Skeletal muscle cell (primary cell): Measurements from ENCODE around the gene TNFRSF19.
"Not testable (repeated sequence)": the region's sequence is repeated elsewhere in the genome, so short reads cannot be mapped to it uniquely, and the experiment has no call there.

Experiments
- DNase-seq: peaks from one replicate; pipeline ENCODE4 v3.0.0-alpha.2; 2010; ENCODE audit warnings: low read depth
- H3K4me3 ChIP-seq: 2 replicates; pipeline ENCODE4 v1.5.1; 2011; ENCODE audit warnings: low read depth, mild to moderate bottlenecking, control low read depth, low read length, moderate library complexity

TNFRSF19 gene

GRCh38 chr13:23570099-23570920, at the start of gene TNFRSF19:
TNFRSF19 (plus strand) TSS chr13:23570412; CDS start chr13:23590184, 19,772 bp downstream.
- peak; percentile 87 for DNase-seq
- H3K4me3 ChIP-seq, result peak within 1 kb of the TSS; percentile 34

- not testable (repeated sequence) for DNase-seq, H3K4me3 ChIP-seq
These were observed 40.3 kb upstream of the TNFRSF19 start for GRCh38 chr13:23529926-23530325.

GRCh38 chr13:23531446-23531845, 38.8 kb upstream of the TNFRSF19 start:
- DNase-seq, result no peak
- H3K4me3 ChIP-seq, result no peak overlapping the region

- no peak for DNase-seq
These were observed 36.1 kb upstream of the TNFRSF19 start for GRCh38 chr13:23534090-23534489.

GRCh38 chr13:23541221-23541824, 28.9 kb upstream of the TNFRSF19 start:
- DNase-seq, result no peak
- H3K4me3 ChIP-seq, result no peak overlapping the region

More at GRCh38 chr13:23534090-23534489, 36.1 kb upstream of the TNFRSF19 start:
- H3K4me3 ChIP-seq, result no peak overlapping the region

- H3K4me3 ChIP-seq, result no peak overlapping the region
- no peak for DNase-seq
These were observed 25.5 kb upstream of the TNFRSF19 start for GRCh38 chr13:23544668-23545067.

- H3K4me3 ChIP-seq, result peak overlapping the region; percentile 55
- no peak for DNase-seq
These were observed 23.1 kb upstream of the TNFRSF19 start for GRCh38 chr13:23547000-23547590.

GRCh38 chr13:23549724-23550123, 20.5 kb upstream of the TNFRSF19 start:
- H3K4me3 ChIP-seq, result no peak overlapping the region
- no peak for DNase-seq

- DNase-seq, result no peak
These were observed 20.0 kb upstream of the TNFRSF19 start for GRCh38 chr13:23550163-23550562.

GRCh38 chr13:23551213-23552008, 18.8 kb upstream of the TNFRSF19 start:
- H3K4me3 ChIP-seq, result no peak overlapping the region
- no peak for DNase-seq

More at GRCh38 chr13:23550163-23550562, 20.0 kb upstream of the TNFRSF19 start:
- H3K4me3 ChIP-seq, result no peak overlapping the region

GRCh38 chr13:23552171-23552570, 18.0 kb upstream of the TNFRSF19 start:
- H3K4me3 ChIP-seq, result no peak overlapping the region
- no peak for DNase-seq

- no peak overlapping the region for H3K4me3 ChIP-seq
- DNase-seq, result no peak
These were observed 17.6 kb upstream of the TNFRSF19 start for GRCh38 chr13:23552661-23553060.

GRCh38 chr13:23554000-23554399, 16.2 kb upstream of the TNFRSF19 start:
- H3K4me3 ChIP-seq, result no peak overlapping the region
- DNase-seq, result no peak

GRCh38 chr13:23557043-23557442, 13.2 kb upstream of the TNFRSF19 start:
- H3K4me3 ChIP-seq, result no peak overlapping the region
- DNase-seq, result no peak

- DNase-seq, result no peak
- no peak overlapping the region for H3K4me3 ChIP-seq
These were observed 12.5 kb upstream of the TNFRSF19 start for GRCh38 chr13:23557733-23558132.

- peak; percentile 88 for DNase-seq
- no peak overlapping the region for H3K4me3 ChIP-seq
These were observed 11.3 kb upstream of the TNFRSF19 start for GRCh38 chr13:23558675-23559536.

- no peak overlapping the region for H3K4me3 ChIP-seq
- DNase-seq, result no peak
These were observed 9.6 kb upstream of the TNFRSF19 start for GRCh38 chr13:23560571-23561089.

- no peak for DNase-seq
- no peak overlapping the region for H3K4me3 ChIP-seq
These were observed 9.0 kb upstream of the TNFRSF19 start for GRCh38 chr13:23561261-23561660.
